ENCODE data around the gene PDCD10. TPM values are rescaled to one million over a fixed set of nuclear protein-coding genes. Genes with fewer than 3 reads are reported as not detected.

PDCD10 gene
- total and polyA plus RNA-seq, 2 donors (not counting 3 experiments of a cell fraction or from before 2014, with no cell fraction given): 21.3 to 47.8 TPM

GRCh38 chr3:167705840-167706239 is 28.9 kb downstream of the PDCD10 start:
- Histone ChIP-seq H4K20me1 (replicated peaks; ENCODE audit: control insufficient read depth, extremely low read depth, insufficient read depth, low read length) (no peaks in the 10 kb centered on the region), H3K27ac (ENCODE audit: insufficient read depth, low read depth, low read length) (no peak overlapping the region), H3K9me3 (replicated peaks; ENCODE audit: control insufficient read depth, insufficient read depth, low read length) (no peaks in the 10 kb centered on the region), H3K4me1 (ENCODE audit: control insufficient read depth, extremely low read depth, insufficient read depth, low read length) (peaks cover 5% of the 10 kb centered on the region), H3K9me1 (replicated peaks; ENCODE audit: control insufficient read depth, extremely low read depth, insufficient read depth, low read length) (no peaks in the 10 kb centered on the region), H3K4me2 (ENCODE audit: insufficient read depth, low read length) (no peak overlapping the region), H3K9ac (replicated peaks; ENCODE audit: extremely low read depth, insufficient read depth, low read length) (no peak overlapping the region), H2AFZ (ENCODE audit: low read depth, low read length) (no peak overlapping the region), H3K27me3 (ENCODE audit: control insufficient read depth in 2 of 2, insufficient read depth in 2 of 2, low read length in 2 of 2) (no peaks in the 10 kb centered on the region), H3K4me3 (replicated peaks in 1 of 3; ENCODE audit: insufficient read depth in 1 of 3, low read depth in 1 of 3, low read length in 3 of 3) (no peak overlapping the region), H3K79me2 (ENCODE audit: control insufficient read depth, insufficient read depth, low read length) (peaks cover 19% of the 10 kb centered on the region), H3K36me3 (ENCODE audit: control insufficient read depth in 2 of 2, extremely low read depth in 1 of 2, insufficient read depth in 2 of 2, low read length in 2 of 2) (peaks cover 0 to 5% of the 10 kb centered on the region in 2 experiments)
- CTCF ChIA-PET: interaction anchor here (1.1 to 3.2 kb wide), 3 partner anchors 21 to 35 kb away, joined by 3 to 20 read pairs (median 4); no protein-coding TSS in a partner anchor
- FAIRE-seq: no peak
- dilution Hi-C loops (cut with MboI; ENCODE audit: extremely low pct_ligation_motif_present, low sequenced_read_pairs): no loop called here
- POLR2A ChIA-PET: no interaction called here
- DNase-seq (ENCODE audit: low read depth, low spot score): peak; percentile 34
- no peak for TF ChIP-seq POLR2A (IDR thresholded peaks at IDR 0.05; ENCODE audit: low read depth, low read length)
- TF ChIP-seq JUN (IDR thresholded peaks at IDR 0.05; ENCODE audit: borderline replicate concordance, insufficient read depth, insufficient read length, low read depth): no peak
- no peak for TF ChIP-seq EZH2 (IDR thresholded peaks at IDR 0.05; ENCODE audit: borderline replicate concordance, low read depth, low read length, severe bottlenecking)
- TF ChIP-seq POLR2AphosphoS5 (IDR thresholded peaks at IDR 0.05; ENCODE audit: insufficient read depth, low read depth, low read length): no peak
- TF ChIP-seq FOS (IDR thresholded peaks at IDR 0.05; ENCODE audit: borderline replicate concordance, insufficient read depth, low read length): no peak
- no peak for TF ChIP-seq MAX (IDR thresholded peaks at IDR 0.05; ENCODE audit: insufficient read depth, insufficient read length)
- TF ChIP-seq CTCF (IDR thresholded peaks at IDR 0.05; ENCODE audit: extremely low read depth in 1 of 2, insufficient read depth in 1 of 2, low read depth in 1 of 2, low read length in 2 of 2): no peak
- TF ChIP-seq MYC (IDR thresholded peaks at IDR 0.05; ENCODE audit: low read depth, low read length): no peak
- TF ChIP-seq GATA2 (IDR thresholded peaks at IDR 0.05; ENCODE audit: insufficient read depth, insufficient read length, low read depth, low read length): no peak
- intact Hi-C loops (cut with micrococcal nuclease): no loop called here
- BruUV-seq (replicated peaks): no TSS peak

Data from endothelial cell of umbilical vein (primary cell).